ENCODE results near the gene PDE2A. TPM values are rescaled to one million over a fixed set of nuclear protein-coding genes. Genes with fewer than 3 reads are reported as not detected.

The PDE2A gene
- total and polyA plus RNA-seq, 3 donors from 2014 or later = 14.1 to 20.6 (median 15.2) TPM

DNA sequence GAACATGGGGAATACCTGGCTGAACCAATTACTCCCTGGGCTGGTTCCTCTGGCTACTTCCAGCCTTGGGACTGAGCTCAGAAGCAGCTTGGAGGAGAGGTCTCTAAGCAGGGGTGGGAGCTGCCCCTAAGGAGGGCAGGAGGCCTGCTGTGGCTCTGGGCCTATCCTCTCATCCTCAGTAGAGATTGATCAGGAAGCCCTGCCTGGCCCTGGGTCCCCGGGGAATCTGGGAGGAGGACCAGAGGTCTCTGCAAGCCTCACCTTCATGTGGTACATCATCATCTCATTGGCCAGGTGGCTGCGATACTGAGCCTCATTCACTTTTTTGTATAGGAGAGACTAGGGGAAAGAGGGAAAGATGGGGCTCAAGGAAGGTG is 91.1 kb downstream of the PDE2A start:
- WGBS, 2 donors = 58 to 90% methylated on average over 2 of the region's 2 CpGs

DNA sequence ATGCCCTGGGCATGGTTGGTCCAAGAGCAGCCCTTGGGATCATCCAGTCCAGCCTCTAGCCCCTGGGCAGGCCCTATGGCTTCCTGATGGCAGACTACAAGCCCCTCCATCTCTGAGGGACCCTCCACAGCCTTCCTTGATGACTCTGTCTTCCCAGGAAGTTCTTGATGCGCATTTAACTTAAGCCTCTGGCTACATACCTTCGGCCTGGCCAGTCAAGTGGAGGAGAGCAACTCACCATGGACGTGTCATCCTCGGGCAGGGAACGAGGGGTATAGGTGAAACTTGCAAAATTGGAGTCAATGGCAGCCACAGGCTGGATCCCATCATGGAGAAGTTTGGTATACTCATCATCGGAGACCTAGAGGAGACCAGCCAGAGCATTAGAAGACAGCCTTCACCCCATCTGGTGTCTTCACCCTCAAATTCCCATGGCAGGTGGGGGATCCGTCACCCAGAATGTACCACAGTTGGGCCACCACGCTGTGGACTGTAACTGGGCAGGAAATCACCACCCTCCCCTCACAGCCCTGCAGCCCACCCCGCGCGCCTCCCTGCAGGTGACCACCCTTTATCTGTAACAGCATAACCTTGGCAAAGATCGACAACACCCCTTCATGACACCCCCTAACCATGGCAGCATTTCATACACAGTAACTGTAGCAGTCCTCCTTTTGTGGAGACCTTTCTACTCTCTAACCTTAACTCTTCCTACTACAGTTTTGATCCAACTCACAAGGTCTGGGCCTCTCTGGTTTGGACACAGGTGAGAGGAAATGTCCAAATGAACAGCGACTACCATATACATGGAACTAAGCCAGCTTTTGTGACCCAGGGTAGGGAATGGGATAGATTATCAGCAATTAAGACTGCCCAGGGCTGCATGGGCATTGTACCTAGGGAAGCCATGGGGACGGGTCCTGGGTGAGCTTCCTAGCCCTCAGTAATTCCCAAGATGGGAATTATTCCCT is 91.7 kb downstream of the PDE2A start:
- Histone ChIP-seq H3K27ac (no peak overlapping the region), H3K4me1 (peaks cover 15% of the 10 kb centered on the region), H3K36me3 (ENCODE audit: low read depth, missing control alignments) (no peaks in the 10 kb centered on the region), H3K9me3 (no peaks in the 10 kb centered on the region), H3K4me3 (no peak overlapping the region), H3K27me3 (no peaks in the 10 kb centered on the region)
- DNase-seq = no peak
- intact Hi-C loops (cut with DNase I; ENCODE audit: low total_unique reads) = no loop called here
- WGBS, 2 donors = 76 to 95% methylated on average over 3 to 14 of the region's 14 CpGs
- TF ChIP-seq POLR2A (IDR thresholded peaks at IDR 0.05) = no peak
- TF ChIP-seq, protein P1, sequence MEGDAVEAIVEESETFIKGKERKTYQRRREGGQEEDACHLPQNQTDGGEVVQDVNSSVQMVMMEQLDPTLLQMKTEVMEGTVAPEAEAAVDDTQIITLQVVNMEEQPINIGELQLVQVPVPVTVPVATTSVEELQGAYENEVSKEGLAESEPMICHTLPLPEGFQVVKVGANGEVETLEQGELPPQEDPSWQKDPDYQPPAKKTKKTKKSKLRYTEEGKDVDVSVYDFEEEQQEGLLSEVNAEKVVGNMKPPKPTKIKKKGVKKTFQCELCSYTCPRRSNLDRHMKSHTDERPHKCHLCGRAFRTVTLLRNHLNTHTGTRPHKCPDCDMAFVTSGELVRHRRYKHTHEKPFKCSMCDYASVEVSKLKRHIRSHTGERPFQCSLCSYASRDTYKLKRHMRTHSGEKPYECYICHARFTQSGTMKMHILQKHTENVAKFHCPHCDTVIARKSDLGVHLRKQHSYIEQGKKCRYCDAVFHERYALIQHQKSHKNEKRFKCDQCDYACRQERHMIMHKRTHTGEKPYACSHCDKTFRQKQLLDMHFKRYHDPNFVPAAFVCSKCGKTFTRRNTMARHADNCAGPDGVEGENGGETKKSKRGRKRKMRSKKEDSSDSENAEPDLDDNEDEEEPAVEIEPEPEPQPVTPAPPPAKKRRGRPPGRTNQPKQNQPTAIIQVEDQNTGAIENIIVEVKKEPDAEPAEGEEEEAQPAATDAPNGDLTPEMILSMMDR (IDR thresholded peaks at IDR 0.05) = no peak

More for the DNA sequence above, 91.1 kb downstream of the PDE2A start:
- DNase-seq = no peak
- H3K27ac ChIP-seq = no peak overlapping the region
- H3K36me3 ChIP-seq (ENCODE audit: low read depth, missing control alignments) = no peaks in the 10 kb centered on the region
- H3K4me3 ChIP-seq = no peak overlapping the region
- TF ChIP-seq, protein P1 (IDR thresholded peaks at IDR 0.05) = no peak
- no peak for TF ChIP-seq POLR2A (IDR thresholded peaks at IDR 0.05)
- intact Hi-C loops (cut with DNase I; ENCODE audit: low total_unique reads) = no loop called here
- no peaks in the 10 kb centered on the region for H3K27me3 ChIP-seq
- H3K9me3 ChIP-seq = no peaks in the 10 kb centered on the region
- peaks cover 15% of the 10 kb centered on the region for H3K4me1 ChIP-seq

DNA sequence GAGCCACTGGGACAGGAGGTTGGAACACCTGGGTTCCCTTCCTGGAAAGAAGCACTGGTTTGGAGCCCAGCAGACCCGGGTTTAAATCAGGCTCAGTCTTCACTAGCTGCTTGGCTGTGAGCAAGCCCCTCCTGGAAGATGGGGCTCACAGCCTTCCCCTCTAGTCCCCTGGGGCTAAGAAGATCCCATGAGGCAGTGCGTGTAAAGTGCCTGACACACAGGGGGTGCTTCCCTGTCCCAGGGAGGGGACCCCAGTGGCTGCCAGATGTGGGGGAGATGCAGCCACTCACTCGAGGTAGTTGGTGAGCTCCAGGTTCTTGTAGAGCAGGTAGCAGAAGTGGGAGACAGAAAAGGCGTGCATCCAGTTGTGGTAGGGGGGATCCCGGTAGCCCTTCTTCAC is 93.2 kb downstream of the PDE2A start:
- H3K36me3 ChIP-seq (ENCODE audit: low read depth, missing control alignments) = no peaks in the 10 kb centered on the region
- no peak overlapping the region for H3K4me3 ChIP-seq
- DNase-seq = no peak
- 75 to 78% methylated on average over 4 to 5 of the region's 5 CpGs for WGBS, 2 donors
- peaks cover 15% of the 10 kb centered on the region for H3K4me1 ChIP-seq
- no peaks in the 10 kb centered on the region for H3K9me3 ChIP-seq
- TF ChIP-seq, protein P1 (IDR thresholded peaks at IDR 0.05) = no peak
- TF ChIP-seq POLR2A (IDR thresholded peaks at IDR 0.05) = no peak
- no peaks in the 10 kb centered on the region for H3K27me3 ChIP-seq
- no peak overlapping the region for H3K27ac ChIP-seq
- intact Hi-C loops (cut with DNase I; ENCODE audit: low total_unique reads) = no loop called here

DNA sequence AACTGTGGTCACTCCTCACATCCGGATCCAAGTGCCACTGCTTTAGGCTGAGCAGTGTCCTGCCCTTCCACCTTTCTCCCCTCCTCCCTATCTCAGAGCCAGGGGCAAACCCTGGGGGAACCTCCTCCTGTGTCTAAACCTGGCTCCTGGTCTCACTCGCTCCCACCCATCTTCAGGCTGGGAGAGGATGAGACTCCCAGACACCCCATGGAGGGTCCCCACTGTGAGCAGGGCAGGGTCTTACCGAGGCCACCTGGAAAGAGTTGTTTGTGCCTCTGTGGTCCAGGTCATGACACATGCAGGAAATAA is 93.6 kb downstream of the PDE2A start:
- intact Hi-C loops (cut with DNase I; ENCODE audit: low total_unique reads) = no loop called here
- H3K36me3 ChIP-seq (ENCODE audit: low read depth, missing control alignments) = no peaks in the 10 kb centered on the region

More for the DNA sequence above, 93.6 kb downstream of the PDE2A start:
- 71 to 86% methylated on average over 3 of the region's 3 CpGs for WGBS, 2 donors
- TF ChIP-seq, protein P1 (IDR thresholded peaks at IDR 0.05) = no peak
- TF ChIP-seq POLR2A (IDR thresholded peaks at IDR 0.05) = no peak
- H3K27ac ChIP-seq = no peak overlapping the region
- no peak overlapping the region for H3K4me3 ChIP-seq
- no peaks in the 10 kb centered on the region for H3K9me3 ChIP-seq
- DNase-seq = no peak
- peaks cover 13% of the 10 kb centered on the region for H3K4me1 ChIP-seq
- no peaks in the 10 kb centered on the region for H3K27me3 ChIP-seq
